GM19395 (cell line): Measurements from ENCODE around the gene SLC25A26.
"Not testable (repeated sequence)": the region's sequence is repeated elsewhere in the genome, so short reads cannot be mapped to it uniquely, and the experiment has no call there.

Experiments
- ATAC-seq: cut with Tn5 transposase; IDR thresholded peaks from one replicate; pipeline ENCODE4 v1.9.1; 2021; ENCODE audit warnings: mild to moderate bottlenecking, moderate library complexity; ENCODE audit not compliant: unreplicated experiment

The SLC25A26 gene

GRCh38 chr3:66226093-66226492 is 5.3 kb downstream of the SLC25A26 start:
- ATAC-seq, result not testable (repeated sequence)

- ATAC-seq, result no peak
Measured at GRCh38 chr3:66227051-66227450, 6.2 kb downstream of the SLC25A26 start.

GRCh38 chr3:66227915-66228314 is 7.1 kb downstream of the SLC25A26 start:
- no peak for ATAC-seq

GRCh38 chr3:66228707-66229106 is 7.9 kb downstream of the SLC25A26 start:
- no peak for ATAC-seq

GRCh38 chr3:66229931-66230330 is 9.1 kb downstream of the SLC25A26 start:
- ATAC-seq, result no peak

- no peak for ATAC-seq
Measured at GRCh38 chr3:66233033-66233432, 12.2 kb downstream of the SLC25A26 start.

- ATAC-seq, result no peak
Measured at GRCh38 chr3:66236281-66236680, 15.5 kb downstream of the SLC25A26 start.

GRCh38 chr3:66237552-66237951 is 16.8 kb downstream of the SLC25A26 start:
- no peak for ATAC-seq

GRCh38 chr3:66239513-66240123 is 18.8 kb downstream of the SLC25A26 start:
- no peak for ATAC-seq

- no peak for ATAC-seq
Measured at GRCh38 chr3:66241466-66241865, 20.7 kb downstream of the SLC25A26 start.

- no peak for ATAC-seq
Measured at GRCh38 chr3:66242788-66243464, 22.1 kb downstream of the SLC25A26 start.

GRCh38 chr3:66248641-66249040 is 27.8 kb downstream of the SLC25A26 start:
- no peak for ATAC-seq

- ATAC-seq, result peak; percentile 52
Measured at GRCh38 chr3:66253790-66254620, 33.2 kb downstream of the SLC25A26 start.

- ATAC-seq, result no peak
Measured at GRCh38 chr3:66255865-66256264, 35.1 kb downstream of the SLC25A26 start.

- no peak for ATAC-seq
Measured at GRCh38 chr3:66256806-66257205, 36.0 kb downstream of the SLC25A26 start.

- no peak for ATAC-seq
Measured at GRCh38 chr3:66259566-66260255, 38.9 kb downstream of the SLC25A26 start.

GRCh38 chr3:66260431-66260830 is 39.6 kb downstream of the SLC25A26 start:
- no peak for ATAC-seq

- ATAC-seq, result no peak
Measured at GRCh38 chr3:66261355-66261754, 40.6 kb downstream of the SLC25A26 start.

- no peak for ATAC-seq
Measured at GRCh38 chr3:66265649-66266048, 44.8 kb downstream of the SLC25A26 start.

- no peak for ATAC-seq
Measured at GRCh38 chr3:66266551-66266950, 45.8 kb downstream of the SLC25A26 start.

GRCh38 chr3:66267031-66267430 is 46.2 kb downstream of the SLC25A26 start:
- ATAC-seq, result no peak
